GF-D8 (cell line): ENCODE results near the gene SYCE3.

Experiments used
- DNase-seq: peaks from one replicate; lab custom pipeline; 2025; lab: John Stamatoyannopoulos, UW

Gene SYCE3

DNA sequence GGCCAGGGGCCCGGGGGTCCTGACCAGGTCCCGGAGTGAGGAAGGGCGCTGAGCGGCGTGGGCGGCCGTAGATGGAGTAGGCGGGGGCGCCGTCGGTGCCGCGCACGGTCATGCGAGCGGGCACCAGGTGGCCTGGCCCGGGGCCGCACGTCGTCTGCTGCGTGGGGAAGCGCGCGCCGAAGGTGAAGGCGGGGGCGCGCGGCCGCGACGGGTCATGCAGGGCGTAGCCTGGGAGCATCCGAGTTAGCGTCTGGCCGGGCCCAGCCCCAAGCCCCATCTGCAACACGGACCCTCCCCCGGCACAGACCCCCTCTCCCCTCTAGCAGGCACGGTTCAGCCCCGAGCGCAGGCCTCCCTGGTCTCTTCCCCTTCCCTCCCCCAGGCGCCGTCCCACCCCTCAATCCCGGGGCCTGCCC lies 31.2 kb downstream of the SYCE3 start:
- DNase-seq: no peak

DNA sequence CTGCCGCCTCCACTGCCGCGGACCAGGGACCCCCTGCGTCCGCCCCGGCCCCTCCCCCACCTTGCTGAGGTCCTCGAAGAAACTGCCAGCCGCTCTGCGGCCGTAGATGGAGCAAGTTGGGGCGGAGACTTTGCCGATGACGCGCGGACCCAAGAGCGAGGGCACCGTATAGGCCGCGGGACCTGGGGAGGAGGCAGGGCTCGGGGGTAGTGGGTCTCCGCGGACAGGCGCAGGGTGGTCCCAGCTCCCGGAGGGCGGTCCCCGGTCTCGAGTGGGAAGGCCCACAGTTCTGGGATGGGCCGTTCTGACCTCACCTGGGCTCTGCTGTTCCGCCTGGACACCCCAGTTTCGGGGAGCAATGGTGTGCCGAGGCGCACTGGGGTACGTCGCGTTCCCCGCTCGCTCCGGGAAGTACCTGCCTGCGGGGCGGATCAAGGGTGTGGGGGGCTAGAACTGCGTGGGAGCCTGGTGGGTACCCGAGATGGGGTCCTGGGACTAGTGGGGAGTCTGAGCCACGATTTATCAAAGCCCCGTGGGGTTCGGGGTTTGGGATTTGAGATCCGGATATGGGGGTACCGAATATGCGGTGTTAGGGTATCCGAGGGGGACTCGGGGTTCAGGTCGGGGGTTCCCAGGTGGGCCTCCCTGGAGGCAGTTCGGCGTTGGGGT lies 31.7 kb downstream of the SYCE3 start:
- DNase-seq: no peak

DNA sequence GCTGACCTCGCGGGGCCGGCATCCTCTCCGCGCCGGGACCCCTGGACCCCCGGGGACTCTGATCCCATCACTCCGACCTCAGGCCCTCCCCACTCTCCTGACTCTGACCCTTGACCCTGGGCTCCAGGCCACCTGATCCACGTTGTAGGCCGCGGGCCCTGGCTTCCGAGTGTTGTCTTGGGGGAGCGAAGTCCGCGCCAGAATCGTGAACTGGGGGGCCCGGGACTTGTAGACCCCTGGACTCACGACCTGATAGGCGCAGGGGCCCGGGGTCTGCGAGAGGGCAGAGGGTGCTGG lies 32.2 kb downstream of the SYCE3 start:
- no peak for DNase-seq

DNA sequence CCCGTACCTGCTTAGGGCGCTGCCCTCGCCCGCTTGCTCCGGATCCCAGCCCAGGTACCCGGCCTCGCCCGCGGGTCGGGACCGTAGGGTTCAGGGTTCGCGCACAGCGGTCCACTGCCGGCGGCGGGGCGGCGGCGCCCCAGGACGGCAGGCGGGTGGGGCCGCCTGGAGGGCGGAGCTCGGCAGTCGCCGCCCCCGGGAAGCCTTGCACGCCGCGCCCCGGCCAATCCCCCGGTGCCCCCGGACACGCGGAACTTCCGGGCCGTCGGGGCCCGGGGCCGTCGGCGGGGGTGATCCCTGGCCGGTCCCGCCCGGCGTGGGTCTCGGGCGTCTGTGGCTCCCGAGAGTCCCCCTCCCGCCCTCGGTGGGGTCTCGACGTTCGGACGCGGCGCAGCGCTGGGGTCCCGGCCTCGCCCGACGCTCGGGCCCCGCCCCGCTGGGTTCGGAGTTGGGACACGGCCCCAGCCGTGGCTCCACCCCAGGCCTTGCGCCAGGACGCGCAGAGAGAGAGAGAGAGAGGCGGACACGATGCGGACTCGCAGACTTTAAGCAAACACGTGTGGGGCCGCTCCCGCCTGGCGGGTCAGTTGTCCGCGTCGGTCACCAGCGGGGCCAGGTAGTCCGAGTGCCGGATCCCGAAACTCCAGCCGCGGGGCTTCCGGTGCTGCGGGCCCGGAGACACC lies 32.7 kb downstream of the SYCE3 start, which contains the start of gene TYMP:
TYMP (minus strand) TSS at position 116 of the 683 bp plus-strand sequence. CDS start 303 bp downstream, outside the sequence.
- DNase-seq: no peak

DNA sequence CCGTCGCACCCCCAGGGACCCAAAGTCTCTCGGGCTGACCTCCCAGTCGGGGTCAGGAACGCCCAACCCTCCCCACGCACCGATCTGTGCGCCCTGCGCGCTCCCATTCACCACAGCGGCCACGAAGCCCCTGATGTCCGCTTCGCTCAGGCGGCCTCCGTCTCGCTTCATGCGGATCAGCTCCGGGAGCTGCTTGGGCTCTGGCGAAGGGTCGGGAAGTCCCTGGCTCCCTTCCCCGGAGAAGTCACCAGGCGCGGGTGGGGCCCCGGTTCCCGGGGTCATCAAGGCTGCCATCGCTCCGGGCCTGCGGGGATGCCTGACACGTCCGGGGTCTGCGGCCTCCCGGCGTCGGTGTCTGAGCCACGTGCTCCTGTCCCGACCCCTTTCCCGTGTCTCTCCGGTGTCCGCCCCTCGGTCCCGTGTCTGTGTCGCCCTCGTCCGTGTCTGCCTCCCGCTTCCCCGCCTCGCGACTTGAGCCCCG lies 33.3 kb downstream of the SYCE3 start:
- DNase-seq: no peak

DNA sequence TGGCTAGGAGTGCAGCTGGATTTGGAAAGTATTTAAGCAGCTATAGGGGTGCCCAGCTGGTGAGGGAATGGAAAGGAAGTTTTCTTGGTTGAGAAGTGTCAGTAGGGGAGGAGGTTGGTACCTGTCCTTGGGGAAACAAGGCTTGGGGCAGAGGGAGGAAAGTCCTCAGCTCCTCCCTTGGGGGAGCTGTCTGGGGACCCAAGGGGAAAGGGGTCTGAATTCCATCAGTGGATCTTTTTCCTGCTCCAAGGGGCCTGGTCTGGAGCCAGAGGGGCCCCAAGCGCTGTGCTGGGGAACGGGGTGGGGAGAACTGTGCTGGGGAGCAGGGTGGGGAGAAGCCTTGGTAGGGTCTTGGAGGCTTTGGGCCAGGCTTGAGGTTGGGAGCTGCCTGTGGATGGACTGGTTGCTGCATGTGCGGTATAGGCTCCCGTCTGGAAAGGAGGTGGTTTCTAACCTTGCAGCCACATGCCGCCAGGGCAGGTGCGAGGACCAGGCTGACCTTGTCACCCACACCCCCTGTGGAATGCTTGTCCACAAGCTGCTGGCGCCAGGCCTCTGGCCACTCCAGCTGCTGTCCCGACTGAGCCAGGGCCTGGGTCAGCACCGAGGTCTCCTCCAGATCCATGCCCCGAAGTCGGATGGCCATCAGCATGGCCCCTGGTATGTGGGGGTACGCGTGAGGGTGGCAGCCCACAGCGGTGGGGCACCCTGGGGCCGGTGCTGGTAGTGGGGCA lies 33.9 kb downstream of the SYCE3 start:
- DNase-seq: no peak

DNA sequence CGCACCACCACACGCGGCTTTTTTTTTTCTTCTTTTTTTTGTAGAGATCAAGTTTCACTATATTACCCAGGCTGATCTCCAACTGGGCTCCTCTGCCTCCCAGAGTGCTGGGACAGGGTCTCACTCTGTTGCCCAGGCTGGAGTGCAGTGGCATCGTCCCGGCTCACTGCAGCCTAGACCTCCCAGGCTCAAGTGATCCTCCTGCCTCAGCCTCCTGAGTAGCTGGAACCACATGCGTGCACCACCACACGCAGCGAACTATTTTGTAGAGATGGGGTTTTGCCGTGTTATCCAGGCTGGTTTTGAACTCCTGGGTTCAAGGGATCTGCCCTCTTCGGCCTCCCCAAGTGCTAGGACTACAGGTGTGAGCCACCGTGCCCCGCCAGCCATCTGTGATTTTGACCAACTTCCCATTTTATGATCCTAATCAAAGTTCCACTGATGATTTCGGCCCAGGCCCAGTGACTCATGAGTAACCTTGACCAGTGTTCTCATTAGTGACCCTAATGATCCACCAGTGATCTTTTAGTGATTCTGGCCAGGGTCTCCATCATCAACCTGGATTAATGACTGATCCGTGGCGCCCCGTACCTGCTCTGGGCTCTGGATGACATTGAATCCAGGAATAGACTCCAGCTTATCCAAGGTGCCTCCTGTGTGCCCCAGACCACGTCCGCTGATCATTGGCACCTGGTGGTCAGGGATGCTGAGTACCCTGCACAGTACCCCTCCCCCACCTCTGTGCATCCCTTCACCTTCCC lies 34.6 kb downstream of the SYCE3 start:
- DNase-seq: no peak

DNA sequence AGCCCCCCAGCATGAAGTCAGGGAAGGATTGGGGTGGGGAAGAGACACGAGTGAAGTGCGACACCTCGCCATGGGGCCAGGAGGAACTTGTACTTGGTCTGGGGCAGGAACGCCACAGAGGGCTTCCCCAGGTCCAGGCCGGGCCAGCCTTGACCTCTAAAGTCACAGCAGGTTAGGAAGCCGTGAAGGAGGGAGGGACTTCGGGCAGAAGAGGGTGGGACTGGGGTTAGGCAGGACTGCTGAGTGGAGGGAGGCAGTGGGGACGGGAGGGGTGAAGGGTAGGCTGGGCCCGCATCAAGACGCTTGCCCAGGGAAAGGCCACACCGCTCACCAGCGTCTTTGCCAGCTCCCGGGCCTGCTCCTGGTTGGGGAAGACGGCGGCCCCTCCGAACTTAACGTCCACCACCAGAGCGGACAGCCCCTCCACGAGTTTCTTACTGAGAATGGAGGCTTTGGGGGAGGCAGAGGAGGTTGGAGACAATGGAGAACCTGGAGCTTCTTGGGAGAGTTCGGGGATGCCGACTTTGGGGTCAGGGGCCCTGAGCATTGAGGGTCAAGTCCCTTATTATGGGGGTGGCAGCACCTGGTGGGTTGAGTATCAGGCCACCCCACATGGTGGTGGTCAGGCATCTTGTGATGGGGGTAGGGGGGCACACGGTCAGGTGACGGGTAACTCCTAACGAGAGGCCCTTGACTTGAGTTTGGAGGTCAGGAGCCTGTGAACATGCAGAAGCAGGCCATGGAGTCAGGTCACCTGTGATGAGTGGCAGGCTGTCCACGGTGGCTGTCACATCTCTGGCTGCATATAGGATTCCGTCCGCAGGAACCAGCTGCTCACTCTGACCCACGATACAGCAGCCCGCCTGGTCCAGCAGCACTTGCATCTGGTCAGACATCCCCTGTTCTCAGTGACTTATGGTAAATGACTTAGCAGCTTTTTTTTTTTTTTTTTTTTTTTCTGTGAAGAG lies 35.6 kb downstream of the SYCE3 start:
- peak; percentile 33 for DNase-seq

DNA sequence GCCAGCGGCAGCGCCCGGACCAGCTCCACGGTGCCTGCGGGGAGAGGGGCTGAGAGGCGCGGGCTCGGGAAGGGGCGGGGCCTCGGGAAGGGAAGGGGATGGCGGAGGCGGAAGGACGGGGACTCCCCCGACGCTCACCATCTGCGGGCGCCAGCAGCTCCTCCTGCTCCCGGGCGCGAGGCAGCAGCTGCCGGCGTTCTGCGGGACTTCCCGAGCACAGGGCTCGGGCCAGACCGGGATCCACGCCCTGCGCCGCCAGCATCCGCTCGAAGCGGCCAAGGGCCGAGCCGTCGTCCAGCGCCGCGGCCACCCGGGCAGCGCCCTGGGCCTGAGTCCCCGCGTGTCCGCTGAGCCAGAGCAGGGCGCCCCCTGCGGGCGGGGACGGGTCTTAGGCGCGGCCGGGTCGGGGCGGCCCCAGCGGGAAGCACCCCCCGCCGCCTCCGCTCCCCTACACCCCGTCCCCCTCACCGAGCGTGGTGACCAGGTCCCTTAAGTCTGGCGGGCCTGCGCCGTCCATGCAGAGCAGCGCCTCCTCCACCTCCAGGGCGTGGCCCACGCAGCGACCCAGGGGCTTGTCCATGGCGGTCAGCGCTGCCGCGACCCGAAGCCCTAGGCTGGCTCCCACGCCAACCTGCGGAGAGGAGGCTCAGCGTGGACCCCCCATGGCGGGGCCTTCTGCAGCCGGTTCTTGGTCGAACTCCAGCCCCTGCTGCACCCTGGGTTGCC lies 36.4 kb downstream of the SYCE3 start:
- peak; percentile 55 for DNase-seq

DNA sequence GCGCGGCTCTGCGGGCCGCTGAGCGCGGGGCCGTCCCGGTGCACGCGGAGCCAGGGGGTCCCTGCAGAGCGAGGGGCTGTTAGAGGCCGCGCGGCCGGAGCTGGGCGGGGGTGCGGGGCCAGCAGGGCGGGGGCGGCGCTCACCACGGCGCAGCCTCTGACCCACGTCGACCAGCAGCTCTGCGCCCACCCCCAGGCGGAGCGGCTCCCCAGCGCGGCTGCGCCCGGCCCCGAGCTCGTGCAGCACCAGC lies 36.9 kb downstream of the SYCE3 start:
- no peak for DNase-seq

DNA sequence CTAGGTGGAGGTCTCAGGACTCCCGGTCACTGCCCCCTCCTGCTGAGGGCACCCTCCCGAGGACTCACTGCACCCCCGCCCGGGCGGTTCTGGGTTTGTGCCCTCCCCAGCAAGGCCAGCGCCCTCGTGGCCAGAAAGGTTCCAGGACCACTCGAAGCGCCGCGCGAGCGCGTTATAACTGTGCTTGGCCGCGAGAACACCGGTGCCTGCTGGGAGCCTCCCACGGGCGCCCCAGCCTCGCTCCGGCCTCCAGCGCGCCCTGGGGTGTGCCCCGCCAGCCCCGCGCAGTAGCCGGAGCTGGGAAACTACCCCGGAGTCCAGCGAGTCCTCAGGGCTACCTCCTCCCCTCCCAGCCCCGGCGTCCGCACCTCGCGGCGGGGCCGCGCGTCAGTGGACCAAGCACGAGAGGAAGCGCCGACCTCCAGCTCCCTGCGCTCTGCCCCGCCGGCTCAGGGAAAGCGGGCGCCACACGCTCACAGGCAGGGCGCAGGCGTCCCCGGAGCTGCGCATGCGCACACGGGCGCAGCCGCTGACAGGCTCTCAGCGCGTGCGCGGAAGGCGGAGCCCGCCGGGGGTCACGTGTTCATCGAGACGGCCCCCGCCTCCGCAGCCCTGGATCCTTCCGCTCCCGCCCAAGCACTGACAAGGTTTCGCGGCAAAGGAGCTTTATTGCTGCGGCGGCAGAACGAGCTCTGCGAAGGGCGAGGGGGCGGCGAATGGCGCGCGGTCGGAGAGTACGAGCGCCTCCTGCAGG lies 37.4 kb downstream of the SYCE3 start, which contains the start of gene SCO2:
SCO2 (minus strand) TSS at position 495 of the 754 bp plus-strand sequence. CDS start 1,187 bp downstream, outside the sequence.
- peak; percentile 87 for DNase-seq

DNA sequence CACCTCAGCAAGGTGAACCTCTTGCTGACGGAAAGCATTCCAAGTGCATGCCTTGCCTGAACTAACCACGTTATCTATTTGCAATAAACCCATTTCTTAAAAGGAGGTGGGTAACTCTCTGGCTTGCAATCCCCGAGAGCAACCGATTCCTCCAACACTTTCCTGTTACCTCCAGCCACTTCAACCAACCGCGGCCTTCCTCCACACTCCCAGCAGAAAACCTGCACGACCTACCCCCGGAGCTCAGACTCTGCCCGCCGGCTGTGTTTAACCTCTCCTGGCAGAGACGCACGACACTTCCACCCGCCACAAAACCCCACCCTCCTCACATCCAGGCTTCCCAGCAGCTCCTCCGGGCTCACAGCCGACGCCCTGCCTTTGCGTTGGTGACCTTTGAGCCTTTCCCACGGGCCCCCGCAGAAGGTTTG lies 38.0 kb downstream of the SYCE3 start:
- DNase-seq: no peak

DNA sequence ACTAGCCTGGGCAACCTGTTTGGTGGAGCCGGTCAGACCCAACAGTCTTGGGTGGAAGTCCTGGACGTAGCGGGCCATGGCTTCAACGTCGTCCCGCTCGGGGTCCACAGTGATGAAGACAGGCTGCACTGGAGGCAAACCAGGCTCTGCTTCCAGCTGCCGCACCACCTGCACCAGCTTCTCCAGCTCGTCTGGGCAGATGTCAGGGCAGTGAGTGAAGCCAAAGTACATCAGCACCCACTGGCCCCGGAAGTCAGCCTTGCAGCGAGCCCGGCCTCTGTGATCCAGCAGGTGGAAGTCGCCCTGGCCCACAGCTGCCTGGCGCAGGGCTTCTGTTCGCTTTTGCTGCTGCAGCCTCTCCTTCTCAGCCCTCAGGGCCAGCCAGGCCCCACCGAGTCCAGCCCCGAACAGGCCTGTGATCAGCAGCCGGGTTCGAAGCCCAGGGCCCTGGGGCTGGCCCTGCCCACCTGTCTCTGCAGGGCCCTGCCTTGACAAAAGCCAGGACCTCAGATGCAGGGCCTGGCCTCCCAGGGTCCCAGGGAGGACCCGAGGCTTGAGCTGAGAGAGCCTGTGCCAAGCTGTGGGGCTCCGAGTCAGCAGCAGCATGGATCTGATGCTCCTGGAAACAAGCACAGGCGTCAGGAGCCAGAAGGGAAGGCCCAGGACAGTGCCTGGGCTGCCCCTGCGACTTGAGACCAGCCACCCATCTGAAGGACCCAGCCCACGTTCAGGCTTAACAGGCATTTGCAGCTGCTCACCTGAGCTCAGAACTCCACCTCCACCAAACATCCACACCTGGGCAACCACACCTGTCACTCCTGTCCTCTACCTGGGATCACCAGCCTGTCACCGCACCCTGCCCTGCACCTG lies 38.7 kb downstream of the SYCE3 start:
- DNase-seq: no peak

DNA sequence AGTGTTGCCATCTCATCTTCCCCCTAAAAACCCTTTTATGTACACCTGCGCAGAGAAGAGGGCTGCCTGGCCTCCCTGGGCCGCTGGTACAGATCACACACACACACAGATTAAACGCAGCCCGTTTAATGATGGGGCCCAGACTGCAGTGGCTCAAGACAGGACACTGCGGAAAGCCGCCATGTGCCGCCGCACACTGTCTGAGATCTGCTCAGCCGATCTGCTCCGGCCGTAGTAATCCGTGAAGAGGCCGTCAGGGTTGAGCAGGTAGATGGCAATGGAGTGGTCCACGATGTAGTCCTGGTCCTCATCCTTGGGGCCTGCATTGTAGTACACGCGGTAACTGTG lies 39.3 kb downstream of the SYCE3 start:
- DNase-seq: no peak

DNA sequence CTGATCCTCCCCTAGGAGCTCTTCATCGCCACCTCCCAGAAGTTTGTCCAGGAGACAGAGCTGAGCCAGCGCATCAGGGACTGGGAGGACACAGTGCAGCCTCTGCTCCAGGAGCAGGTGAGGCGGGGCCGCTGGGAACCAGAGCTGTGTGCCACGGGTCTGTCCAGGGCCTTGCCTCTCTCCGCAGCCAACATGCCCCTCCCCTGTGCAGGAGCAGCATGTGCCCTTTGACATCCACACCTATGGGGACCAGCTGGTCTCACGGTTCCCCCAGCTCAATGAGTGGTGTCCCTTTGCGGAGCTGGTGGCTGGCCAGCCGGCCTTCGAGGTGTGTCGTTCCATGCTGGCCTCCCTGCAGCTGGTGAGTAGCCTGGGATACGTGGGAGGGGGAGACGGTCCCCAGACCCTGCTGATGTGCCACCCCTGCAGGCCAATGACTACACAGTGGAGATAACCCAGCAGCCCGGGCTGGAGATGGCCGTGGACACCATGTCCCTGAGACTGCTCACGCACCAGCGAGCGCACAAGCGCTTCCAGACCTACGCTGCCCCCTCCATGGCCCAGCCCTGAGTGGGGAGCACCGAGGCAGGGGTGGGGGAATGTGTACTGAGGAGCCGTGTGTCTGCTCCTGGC lies 39.8 kb downstream of the SYCE3 start:
- no peak for DNase-seq

DNA sequence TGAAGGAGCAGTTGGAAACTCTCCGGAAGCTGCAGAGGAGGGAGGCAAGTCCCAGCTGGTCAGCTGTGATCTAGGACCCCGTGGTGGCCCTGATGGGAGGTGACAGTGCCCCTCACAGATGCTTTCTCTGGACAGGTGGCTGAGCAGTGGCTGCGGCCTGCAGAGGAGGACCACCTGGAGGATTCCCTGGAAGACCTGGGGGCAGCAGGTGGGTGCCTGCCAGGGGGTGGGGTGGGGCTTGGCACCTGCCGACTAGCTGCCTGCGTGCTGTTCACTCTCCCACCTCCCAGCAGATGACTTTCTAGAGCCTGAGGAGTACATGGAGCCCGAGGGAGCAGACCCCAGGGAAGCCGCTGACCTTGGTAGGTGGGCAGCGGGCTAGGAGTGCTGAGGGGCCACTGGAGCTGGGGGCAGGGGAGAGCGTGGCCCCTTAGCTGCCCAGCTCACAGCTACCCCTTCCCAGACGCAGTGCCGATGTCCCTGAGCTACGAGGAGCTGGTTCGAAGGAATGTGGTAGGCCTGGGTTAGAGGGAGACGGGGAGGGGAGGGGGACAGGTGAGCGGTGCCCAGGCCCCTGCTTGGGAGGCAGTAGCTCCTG lies 40.4 kb downstream of the SYCE3 start:
- no peak for DNase-seq

DNA sequence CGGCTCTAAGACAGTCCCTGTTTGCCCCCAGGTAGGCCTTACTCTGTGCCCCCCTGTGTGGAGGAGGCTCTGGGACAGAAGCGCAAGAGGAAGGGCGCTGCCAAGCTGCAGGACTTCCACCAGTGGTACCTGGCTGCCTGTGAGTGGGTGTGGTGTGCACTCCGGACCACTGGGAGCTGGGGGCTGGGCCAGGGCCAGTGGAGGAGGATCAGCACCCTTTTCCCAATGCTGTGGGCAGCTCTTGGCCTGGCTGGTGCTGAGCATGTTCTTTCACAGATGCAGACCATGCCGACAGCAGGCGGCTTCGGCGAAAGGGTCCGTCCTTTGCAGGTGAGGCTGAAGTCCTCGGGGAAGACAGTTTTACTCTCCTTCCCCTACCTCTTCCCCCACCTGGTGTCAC lies 41.0 kb downstream of the SYCE3 start:
- DNase-seq: no peak

DNA sequence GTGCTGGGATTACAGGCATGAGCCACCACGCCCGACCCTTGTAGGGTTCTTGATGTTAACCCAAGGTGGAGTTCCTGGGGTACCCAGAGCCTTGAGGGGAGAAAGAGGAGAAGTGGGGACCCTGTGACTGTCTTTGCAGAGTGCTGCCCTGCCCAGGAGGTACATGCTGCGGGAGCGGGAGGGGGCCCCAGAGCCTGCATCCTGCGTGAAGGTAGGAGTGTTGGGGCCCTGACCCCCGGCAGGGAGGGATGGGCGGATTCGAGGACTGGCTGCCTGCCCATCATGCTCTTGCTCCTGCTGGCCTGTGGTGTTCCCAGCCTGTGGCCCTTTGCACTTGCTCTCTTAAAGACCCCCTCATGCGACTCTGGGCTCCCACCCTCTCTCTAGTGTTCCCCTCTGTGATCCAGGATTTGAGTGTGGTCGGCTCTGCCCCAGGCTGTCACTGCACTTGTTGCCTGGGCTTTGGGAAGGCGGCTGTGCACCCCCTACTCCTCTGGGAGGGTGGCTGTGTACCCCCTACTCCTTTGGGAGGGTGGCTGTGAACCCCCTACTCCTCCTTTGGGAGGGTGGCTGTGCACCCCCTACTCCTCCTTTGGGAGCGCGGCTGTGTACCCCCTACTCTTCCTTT lies 41.8 kb downstream of the SYCE3 start:
- no peak for DNase-seq
